GM19351 (cell line): ENCODE data around the gene NPIPB12.
"Not testable (repeated sequence)": the region's sequence is repeated elsewhere in the genome, so short reads cannot be mapped to it uniquely, and the experiment has no call there.

Experiments
- ATAC-seq: cut with Tn5 transposase; IDR thresholded peaks from one replicate; pipeline ENCODE4 v1.9.1; 2021; ENCODE audit warnings: mild to moderate bottlenecking, moderate library complexity; ENCODE audit not compliant: unreplicated experiment

NPIPB12 gene

DNA sequence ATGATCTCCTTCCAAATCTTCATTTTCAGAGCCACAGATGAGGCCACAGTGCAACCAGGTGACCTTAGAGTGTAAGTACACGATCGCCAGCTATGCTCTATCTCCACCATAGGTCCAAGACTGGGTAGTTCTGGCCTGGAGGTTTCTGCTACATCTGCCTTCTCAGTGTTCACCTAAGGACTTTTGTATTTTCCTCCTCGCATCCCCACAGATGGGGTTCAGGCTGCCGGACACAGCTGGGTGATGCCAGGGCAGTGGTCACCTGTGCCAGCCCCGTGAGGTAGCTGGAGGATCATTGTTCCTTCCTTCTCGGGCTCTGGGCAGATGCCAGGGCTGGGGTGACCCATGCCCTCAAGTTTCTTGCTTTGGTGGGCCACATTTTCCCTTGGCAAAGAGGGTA, at the start of gene NPIPB12:
Gene NPIPB12 (minus strand): TSS at position 101 of the 400 bp plus-strand sequence.
- not testable (repeated sequence) for ATAC-seq

DNA sequence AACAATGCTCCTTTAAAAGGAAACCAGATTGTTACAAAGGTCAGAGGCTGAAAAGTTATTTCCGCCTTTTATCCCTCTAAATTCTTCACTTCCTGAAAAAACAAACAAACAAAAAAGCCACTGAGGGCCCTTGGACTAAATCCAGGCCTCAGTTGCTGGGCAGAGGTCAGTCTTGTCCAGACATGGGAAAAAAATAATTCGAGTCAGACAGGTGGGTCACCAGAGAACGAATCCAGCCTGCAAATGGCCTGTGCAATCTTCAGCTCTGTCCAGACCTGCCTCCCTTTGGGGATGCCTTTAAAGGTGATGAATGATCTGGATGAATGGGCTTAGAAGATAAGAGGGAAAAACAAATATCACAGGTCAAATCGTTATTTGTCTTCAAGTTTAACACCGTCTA, 15.3 kb upstream of the NPIPB12 start:
- ATAC-seq = not testable (repeated sequence)

DNA sequence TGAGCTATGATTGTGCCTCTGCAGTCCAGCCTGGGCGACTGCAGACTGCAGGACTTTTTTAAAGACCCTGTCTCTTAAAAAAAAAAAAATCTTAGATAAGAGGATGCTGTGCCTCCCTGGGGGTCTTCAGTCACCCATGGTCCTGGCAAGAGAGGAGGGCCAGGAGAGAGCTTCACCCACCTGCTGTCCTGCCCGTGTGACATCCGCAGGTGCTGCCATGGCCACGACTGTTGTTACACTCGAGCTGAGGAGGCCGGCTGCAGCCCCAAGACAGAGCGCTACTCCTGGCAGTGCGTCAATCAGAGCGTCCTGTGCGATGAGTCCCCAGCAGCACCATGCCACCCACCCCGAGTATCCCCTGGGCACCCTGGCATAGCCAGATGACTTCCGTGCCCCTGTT, 23.9 kb downstream of the NPIPB12 start:
- ATAC-seq = not testable (repeated sequence)

DNA sequence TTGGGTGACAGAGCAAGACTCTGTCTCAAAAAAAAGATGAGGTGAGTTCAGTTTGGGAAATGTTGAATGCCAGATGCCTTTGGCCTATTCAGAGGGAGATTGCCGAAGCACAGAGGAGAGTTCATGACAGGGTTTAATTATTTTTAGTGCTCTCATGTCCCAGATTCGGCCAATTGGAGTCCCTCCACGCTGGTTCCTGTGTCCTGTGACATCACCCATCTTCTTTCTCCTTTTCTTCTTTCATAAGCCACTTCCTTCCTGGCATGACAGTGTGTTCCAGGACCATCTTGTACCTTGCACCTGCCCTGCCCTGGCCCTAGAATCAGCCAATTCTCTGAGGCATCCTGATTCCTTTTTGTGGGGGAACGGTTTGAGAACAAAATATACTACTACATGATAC, 34.1 kb downstream of the NPIPB12 start:
- not testable (repeated sequence) for ATAC-seq

DNA sequence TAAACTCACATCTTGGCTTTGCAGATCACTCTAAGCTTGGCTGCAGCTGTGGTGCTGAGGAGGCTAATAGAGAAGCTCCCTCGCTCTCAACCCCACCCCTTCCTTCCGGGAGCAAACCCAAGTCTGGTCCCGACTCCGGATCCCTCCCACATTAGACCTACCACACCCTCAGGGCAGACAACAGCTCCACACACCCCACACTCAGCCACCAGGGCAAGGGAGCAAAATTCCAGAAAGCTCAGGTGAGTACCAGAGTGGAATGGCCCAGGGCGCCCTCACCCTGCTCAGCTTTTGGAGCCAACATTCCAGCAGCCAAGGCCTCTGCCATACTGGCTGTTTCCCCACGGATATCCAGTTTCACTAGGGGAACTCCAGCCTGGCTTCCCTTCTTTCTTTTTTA, 36.5 kb downstream of the NPIPB12 start:
- not testable (repeated sequence) for ATAC-seq

DNA sequence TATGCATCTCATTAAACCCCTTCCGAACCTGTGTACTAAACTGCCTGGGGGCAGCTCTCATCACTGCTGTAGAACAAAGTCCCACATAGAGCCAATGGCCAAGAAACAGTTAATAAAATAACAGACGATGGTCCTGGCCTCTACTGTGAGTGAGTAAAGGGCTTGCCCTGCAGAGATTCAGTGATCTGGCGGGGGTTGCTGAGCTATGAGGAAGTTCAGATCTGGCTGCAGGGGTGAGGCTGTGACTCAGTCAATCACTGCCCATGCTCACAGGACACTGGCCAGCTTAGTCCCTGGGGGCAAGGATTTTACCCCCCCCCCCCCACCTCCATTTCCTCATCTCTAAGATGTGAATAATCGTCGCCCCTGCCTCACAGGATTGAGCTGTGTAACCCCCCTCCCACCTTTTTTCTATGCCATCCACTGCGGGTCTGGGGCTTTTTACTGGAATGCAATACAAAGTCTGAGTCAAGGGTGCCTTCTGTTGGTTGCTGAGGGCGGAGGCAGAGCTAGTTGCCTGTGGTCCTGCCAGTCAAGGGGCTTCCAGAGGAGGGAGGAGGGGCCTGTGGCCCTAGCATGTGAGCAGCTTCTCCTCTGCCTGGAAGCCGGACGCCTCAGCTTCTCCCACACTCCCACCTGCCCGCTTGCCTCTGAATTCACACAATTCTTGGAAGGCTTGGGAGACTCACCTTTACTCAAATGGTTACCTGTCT, 38.4 kb downstream of the NPIPB12 start:
- not testable (repeated sequence) for ATAC-seq

DNA sequence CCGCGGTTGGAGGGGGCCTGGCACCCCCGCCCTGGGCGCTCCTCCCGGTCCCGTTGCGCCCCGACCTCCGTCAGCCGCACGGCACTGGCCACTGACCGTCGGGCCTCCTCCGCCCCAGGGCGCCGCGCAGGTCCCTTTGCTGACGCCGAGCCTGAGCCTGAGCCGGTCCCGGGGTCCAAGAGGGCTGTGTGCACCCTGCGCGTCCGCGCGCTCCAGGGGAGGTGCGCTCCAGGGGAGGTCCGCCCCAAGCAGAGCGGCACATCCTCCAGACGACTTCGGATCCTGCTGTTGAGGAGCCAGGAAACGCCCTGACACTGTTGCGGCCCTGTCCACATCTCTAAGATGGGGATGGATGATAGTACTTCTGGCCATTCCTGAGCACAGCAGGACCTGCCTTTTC, 39.3 kb downstream of the NPIPB12 start:
- ATAC-seq = not testable (repeated sequence)

DNA sequence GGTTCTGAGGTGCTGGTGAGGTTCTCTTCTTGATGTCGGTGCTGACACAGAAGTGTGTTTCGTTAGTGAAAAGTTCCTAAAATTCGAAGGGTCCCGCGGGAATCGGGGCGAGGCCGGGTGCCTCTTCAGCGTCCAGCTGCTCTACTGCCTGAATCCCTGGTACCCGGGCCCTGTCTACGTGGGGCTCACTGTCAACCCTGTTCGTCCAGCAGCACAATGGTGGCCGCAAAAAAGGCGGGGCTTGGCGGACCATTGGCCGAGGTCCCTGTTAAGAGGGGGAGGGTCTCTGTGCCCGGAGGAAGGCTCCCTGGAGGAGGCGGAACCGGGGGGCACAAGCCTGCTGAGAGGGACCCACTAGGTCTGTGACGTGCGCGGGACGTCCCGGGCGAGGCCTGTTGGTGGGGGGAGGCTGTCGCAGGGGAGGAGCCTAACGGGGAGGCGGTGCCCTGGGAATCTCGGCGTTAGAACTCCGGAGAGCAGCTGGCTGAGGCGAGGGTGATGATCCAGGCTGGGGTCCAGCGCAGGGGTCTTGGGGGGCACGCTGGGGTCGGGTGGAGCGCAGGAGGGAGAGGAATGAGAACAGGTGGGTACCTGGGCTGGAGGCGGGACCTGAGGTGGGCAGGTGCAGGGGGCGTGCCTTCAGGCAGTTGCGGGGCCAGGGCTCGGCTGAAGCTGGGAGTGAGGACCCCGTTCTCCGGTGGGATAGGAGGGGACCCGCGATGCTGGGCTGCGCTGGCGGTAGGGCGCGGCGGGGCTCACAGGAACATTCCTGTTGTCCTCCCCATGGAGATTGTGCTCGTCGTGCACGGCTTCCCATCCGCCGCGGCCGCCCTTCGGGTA, 40.0 kb downstream of the NPIPB12 start:
- ATAC-seq = not testable (repeated sequence)

DNA sequence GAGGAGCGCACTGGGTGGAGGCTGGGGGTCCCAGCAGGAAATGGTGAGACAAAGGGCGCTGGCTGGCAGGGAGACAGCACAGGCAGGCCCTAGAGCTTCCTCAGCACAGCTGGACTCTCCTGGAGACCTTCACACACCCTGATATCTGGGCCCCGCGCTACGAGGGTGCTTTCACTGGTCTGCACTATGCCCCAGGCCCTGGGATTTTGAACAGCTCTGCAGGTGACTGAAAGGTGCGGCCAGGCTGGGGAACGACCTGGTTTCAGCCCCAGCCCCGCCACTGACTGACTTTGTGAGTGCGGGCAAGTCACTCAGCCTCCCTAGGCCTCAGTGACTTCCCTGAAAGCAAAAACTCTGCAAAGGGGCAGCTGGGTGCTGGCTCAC, 45.6 kb downstream of the NPIPB12 start:
- ATAC-seq = not testable (repeated sequence)

DNA sequence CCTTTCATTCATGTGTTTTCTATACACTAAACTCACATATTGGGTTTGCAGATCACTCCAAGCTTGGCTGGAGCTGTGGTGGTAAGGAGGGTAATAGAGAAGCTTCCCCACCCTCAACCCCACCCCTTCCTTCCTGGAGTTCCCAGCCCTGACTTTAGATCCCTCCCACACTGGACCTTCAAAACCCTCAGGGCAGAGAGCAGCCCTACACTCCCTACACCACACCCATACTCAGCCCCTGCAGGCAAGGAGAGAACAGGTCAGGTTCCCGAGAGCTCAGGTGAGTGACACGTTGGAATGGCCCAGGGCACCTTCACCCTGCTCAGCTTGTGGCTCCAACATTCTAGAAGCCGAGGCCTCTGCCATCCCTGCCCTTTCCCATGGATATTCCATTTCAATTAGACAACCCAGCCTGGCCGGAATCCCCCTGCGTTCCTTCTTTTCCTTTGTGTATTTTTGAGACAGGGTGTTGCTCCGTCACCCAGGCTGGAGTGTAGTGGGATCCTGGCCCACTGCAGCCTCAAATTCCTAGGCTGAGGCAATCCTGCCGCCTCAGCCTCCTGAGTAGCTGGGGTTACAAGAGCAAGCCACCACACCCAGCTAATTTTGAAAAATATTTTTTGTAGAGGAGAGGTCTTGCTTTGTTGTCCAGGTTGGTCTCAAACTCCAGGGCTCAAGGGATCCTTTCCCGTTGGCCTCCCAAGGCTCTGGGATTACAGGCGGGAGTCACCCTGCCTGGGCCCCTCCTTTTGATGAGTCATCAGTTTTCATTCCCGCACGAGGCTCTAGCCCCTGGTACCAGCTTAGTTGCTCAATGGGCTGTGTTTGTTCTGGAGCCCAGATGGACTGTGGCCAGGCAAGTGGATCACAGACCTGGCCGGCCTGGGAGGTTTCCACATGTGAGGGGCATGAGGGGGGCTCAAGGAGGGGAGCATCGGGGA, 46.2 kb downstream of the NPIPB12 start, which contains the start of gene SULT1A4:
Gene SULT1A4 (plus strand): TSS at position 208 of the 941 bp plus-strand sequence. CDS start 1,473 bp downstream, outside the sequence.
- not testable (repeated sequence) for ATAC-seq

DNA sequence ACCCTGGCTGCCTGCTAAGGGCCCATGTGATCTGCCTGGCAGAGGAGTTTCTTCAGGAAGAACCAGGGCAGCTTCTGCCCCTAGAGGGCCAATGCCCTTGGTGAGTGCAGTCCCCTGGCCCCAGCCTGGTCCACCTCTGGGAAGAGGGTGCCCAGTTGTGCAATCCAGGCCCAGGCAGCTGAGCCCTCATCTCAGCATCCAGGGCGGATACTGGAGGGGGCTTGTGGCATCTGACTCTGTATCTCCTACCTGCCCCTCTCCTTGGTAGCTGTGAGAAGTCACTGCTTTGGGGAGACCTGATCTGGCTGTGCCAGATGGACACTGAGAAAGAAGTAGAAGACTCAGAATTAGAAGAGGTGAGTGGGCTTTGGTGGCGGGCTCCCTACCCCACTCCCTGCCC, 48.5 kb downstream of the NPIPB12 start:
- not testable (repeated sequence) for ATAC-seq

DNA sequence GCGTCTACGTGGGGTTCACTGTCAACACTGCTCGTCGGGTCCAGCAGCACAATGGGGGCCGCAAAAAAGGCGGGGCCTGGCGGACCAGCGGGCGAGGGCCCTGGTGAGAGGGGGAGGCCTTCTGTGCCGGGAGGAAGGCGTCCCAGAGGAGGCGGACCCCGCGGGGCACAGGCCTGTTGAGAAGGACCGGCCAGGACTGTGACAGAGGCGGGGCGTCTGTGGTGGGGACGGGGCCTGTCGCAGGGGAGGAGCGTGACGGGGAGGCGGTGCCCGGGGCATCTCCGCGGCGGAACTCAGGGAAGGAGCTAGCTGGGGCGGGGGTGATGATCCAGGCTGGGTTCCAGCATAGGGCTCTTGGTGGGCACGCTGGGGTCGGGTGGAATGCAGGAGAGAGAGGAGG, 51.4 kb downstream of the NPIPB12 start:
- peak; percentile 54 for ATAC-seq

DNA sequence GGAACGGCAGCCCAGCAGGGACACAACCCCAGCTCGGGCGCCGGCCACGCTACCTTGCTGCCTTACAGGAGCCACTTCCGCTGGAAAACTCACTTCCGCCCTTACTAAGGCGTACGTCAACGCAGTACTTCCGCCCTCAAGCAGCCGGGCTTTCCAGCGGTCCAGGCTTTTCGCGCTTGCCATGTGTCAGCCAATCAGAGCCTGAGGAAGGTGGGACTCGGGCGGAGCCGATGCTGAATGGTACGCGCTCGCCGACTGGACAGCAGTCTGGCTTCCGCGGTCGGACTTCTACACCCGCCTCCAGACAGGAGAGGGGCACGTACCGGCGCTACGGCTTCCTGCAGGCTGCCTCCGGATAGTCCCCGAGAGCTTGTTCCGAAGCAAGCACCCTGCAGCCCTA, 51.9 kb downstream of the NPIPB12 start, which contains the start of the genes BOLA2 and SLX1B:
Gene BOLA2 (minus strand): TSS at position 83 of the 400 bp plus-strand sequence. CDS start 98 bp downstream, outside the sequence.
Gene SLX1B (plus strand): TSS at position 265 of the 400 bp plus-strand sequence.
- peak; percentile 85 for ATAC-seq

DNA sequence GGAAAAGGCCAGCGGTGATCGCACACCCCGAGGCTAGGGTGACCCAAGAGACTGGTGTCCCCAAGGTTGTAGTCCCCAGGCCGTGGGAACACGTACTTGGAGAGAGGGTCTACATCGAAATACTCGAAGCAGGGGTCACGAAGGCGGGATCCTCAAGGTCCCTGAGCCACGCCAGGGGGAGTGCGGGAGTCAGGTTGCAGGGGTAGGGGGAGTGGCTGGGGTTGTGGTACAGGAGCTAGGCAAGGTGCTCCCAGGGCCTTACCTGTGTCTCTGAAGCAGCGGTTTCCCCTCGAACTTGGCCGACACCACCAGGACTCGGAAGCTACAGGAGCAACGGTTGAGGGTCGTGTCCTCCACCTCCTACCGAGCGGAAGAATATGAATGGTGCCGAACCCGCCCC, 52.5 kb downstream of the NPIPB12 start:
- peak; percentile 11 for ATAC-seq
